Colonic mucosa (tissue), 4 donors: ENCODE data around the gene CPT1C. TPM values are rescaled to one million over a fixed set of nuclear protein-coding genes. Genes with fewer than 3 reads are reported as not detected.

Experiments
- DNase-seq: peaks from one replicate; pipeline ENCODE4 v3.0.0-alpha.2; 2020
- H3K27ac ChIP-seq: fragments of 200-600 bp; one replicate; pipeline ENCODE4 v1.8.0; 2021
- H3K27me3 ChIP-seq: fragments of 200-600 bp; one replicate; pipeline ENCODE4 v1.8.0; 2021
- H3K36me3 ChIP-seq: fragments of 200-600 bp; one replicate; pipeline ENCODE4 v1.8.0; 2021
- H3K4me1 ChIP-seq: fragments of 200-600 bp; one replicate; pipeline ENCODE4 v1.8.0; 2021; ENCODE audit warnings: mild to moderate bottlenecking
- H3K4me3 ChIP-seq: fragments of 200-600 bp; one replicate; pipeline ENCODE4 v1.8.0; 2021
- H3K9ac ChIP-seq, 2 donors: one replicate each; pipeline ENCODE4 v1.7.0; 2013; ENCODE audit warnings: control low read depth in 2 of 2, low read depth in 2 of 2, low read length in 2 of 2
- H3K9me3 ChIP-seq: fragments of 200-600 bp; one replicate; pipeline ENCODE4 v1.8.0; 2021
- intact Hi-C: fragments of 100-400 bp; cut with DNase I; formaldehyde crosslinking; loops from one replicate; pipeline ENCODE4 v1.14.1; 2022
- total RNA-seq, 2 donors: library from RNA; stranded (reverse); fragmentation: NEBNext Ultra II Directional in 1 of 2; extraction: Animal tissue kit (Norgen Biotek cat#: 25700) in 1 of 2; gene quantifications; one replicate each; pipeline ENCODE4 v1.2.1, GENCODE V29; 2021
- TF ChIP-seq, protein P1 (sequence below): fragments of 200-600 bp; IDR thresholded peaks from one replicate; pipeline ENCODE4 v1.8.0; 2022; ENCODE audit warnings: antibody characterized with exemption, mild to moderate bottlenecking
- donor health status: healthy.
- donor health status: DM: no; HTN: no; CAD: no.
- donor health status: DM: no; HTN: no; CAD: no.

CPT1C gene
- total RNA-seq, 2 donors from 2014 or later: 1.2 to 2.0 TPM

DNA sequence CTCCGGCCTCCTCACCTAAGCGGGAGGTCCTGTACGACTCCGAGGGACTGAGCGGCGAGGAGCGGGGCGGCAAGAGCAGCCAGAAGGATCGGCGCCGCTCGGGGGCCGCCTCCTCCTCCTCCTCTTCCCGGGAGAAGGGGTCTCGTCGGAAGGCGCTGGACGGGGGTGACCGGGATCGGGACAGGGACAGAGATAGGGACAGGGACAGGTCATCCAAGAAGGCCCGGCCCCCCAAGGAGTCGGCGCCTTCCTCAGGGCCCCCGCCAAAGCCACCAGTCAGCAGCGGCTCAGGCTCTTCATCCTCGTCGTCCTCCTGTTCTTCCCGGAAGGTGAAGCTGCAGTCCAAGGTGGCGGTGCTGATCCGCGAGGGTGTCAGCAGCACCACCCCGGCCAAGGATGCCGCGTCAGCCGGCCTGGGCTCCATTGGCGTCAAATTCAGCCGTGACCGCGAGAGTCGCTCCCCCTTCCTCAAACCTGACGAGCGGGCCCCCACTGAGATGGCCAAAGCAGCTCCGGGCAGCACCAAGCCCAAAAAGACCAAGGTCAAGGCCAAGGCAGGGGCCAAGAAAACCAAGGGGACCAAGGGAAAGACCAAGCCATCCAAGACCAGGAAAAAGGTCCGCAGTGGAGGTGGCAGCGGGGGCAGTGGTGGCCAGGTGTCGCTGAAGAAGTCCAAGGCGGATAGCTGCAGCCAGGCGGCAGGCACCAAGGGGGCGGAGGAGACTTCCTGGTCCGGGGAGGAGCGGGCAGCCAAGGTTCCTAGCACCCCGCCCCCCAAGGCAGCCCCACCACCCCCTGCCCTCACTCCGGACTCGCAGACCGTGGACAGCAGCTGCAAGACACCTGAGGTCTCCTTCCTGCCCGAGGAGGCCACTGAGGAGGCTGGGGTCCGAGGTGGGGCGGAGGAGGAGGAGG, 38.1 kb upstream of the CPT1C start:
- Histone ChIP-seq H3K27ac (no peak overlapping the region), H3K9me3 (no peaks in the 10 kb centered on the region), H3K4me3 (no peak overlapping the region), H3K27me3 (no peaks in the 10 kb centered on the region), H3K9ac (no peak overlapping the region), H3K36me3 (peaks cover 28% of the 10 kb centered on the region), H3K4me1 (no peaks in the 10 kb centered on the region)
- intact Hi-C loops: no loop called here
- DNase-seq: no peak
- TF ChIP-seq, protein P1, sequence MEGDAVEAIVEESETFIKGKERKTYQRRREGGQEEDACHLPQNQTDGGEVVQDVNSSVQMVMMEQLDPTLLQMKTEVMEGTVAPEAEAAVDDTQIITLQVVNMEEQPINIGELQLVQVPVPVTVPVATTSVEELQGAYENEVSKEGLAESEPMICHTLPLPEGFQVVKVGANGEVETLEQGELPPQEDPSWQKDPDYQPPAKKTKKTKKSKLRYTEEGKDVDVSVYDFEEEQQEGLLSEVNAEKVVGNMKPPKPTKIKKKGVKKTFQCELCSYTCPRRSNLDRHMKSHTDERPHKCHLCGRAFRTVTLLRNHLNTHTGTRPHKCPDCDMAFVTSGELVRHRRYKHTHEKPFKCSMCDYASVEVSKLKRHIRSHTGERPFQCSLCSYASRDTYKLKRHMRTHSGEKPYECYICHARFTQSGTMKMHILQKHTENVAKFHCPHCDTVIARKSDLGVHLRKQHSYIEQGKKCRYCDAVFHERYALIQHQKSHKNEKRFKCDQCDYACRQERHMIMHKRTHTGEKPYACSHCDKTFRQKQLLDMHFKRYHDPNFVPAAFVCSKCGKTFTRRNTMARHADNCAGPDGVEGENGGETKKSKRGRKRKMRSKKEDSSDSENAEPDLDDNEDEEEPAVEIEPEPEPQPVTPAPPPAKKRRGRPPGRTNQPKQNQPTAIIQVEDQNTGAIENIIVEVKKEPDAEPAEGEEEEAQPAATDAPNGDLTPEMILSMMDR: no peak

DNA sequence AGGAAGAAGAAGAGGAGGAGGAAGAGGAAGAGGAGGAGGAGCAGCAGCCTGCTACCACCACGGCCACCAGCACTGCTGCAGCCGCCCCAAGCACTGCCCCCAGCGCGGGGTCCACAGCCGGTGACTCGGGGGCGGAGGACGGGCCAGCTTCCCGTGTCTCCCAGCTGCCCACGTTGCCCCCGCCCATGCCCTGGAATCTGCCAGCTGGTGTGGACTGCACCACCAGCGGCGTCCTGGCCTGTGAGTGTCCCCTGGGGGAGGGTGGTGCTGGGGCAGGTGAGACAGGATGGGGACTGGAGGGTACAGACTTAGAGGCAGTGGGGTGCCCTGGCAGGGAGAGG, 37.5 kb upstream of the CPT1C start:
- no peak overlapping the region for H3K4me3 ChIP-seq
- intact Hi-C loops: no loop called here
- no peak overlapping the region for H3K27ac ChIP-seq
- H3K27me3 ChIP-seq: no peaks in the 10 kb centered on the region
- no peak for DNase-seq
- peaks cover 28% of the 10 kb centered on the region for H3K36me3 ChIP-seq
- TF ChIP-seq, protein P1: no peak
- H3K9me3 ChIP-seq: no peaks in the 10 kb centered on the region
- H3K4me1 ChIP-seq: no peaks in the 10 kb centered on the region
- no peak overlapping the region for H3K9ac ChIP-seq

DNA sequence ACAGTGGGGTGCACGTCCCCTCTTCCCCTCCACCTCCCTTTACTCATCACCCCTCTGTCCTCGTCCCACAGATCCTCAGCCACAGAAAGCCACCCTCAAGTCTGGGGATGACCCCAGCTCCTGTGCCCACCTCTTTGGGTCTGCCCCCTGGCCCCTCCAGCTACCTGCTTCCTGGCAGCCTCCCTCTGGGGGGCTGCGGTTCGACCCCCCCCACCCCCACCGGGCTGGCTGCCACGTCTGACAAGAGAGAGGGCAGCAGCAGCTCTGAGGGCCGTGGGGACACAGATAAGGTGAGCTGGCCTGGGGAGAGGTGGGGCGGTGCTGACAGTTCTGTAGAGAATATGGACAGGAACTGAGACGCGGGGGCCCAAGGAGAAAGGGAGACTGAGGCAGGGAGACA, 36.3 kb upstream of the CPT1C start:
- Histone ChIP-seq H3K36me3 (peaks cover 32% of the 10 kb centered on the region), H3K27me3 (no peaks in the 10 kb centered on the region), H3K4me3 (no peak overlapping the region), H3K9me3 (no peaks in the 10 kb centered on the region), H3K9ac (no peak overlapping the region), H3K4me1 (no peaks in the 10 kb centered on the region), H3K27ac (no peak overlapping the region)
- intact Hi-C loops: no loop called here
- no peak for DNase-seq
- TF ChIP-seq, protein P1: no peak

DNA sequence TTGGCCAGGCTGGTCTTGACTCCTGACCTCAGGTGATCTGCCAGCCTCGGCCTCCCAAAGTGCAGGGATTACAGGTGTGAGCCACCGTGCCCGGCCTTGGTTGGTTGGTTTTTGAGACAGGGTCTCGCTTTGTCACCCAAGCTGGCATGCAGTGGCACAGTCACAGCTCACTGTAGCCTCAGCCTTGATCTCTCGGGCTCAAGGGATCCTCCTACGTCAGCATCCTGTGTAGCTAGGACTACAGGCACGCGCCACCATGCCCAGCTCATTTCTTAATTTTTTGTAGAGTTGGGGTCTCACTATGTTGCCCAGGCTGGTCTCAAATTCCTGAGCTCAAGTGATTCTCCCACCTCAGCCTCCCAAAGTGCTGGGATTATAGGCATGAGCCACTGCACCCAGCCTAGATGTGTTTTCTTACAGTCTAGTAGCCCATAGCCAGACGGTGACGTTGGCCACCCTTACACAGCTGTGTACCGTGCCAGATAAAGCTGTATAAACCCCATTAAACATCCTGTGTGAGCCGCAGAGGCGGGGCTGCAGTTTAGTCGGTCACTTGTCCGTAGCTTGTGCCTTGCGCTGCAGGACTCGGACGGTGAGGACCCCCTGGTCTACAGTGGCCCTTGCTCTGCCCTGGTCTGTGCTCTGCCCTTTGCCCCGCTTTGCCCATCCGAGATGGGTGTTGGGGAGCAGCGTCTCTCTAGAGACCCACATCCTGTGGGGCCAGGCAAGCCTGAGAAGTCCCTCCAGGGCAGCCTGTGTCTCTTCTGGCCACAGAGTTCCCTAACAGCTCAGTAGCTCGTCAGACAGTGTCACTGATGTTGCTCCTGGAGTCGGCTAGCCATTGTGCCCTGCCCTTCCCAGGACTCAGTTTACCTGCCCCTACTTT, 35.1 kb upstream of the CPT1C start:
- Histone ChIP-seq H3K9me3 (no peaks in the 10 kb centered on the region), H3K36me3 (peaks cover 32% of the 10 kb centered on the region), H3K27me3 (no peaks in the 10 kb centered on the region), H3K9ac (no peak overlapping the region), H3K27ac (no peak overlapping the region), H3K4me1 (no peaks in the 10 kb centered on the region), H3K4me3 (no peak overlapping the region)
- intact Hi-C loops: no loop called here
- TF ChIP-seq, protein P1: no peak
- DNase-seq: no peak

DNA sequence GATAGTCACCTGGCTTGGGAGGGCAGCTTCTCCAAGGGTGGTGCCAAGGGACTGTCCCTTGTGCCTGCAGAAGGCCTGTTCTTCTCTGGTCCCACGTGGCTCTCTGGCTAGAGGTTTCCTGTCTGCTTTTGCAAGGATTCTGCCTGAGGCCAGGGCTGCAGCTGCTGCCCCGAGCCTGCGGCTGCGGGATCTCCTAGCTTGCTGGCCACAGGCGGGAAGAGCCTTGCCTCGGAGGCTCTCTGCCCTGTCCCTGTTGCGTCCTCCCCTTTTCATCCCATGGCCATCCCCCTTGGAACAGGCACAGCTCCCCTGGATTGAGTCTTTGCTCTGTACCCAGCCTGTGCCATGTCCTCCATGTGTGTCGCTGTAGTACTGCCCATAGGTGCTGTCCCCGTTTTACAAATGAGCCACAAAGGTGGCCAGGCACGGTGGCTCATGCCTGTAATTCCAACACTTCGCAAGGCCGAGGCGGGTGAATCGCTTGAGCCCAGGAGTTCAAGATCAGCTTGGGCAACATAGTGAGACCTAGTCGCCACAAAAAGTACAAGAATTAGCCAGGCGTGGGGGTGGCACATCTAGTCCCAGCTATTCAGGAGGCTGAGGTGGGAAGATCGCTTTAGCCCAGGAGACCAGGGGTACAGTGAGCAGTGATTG, 34.3 kb upstream of the CPT1C start:
- H3K4me1 ChIP-seq: no peaks in the 10 kb centered on the region
- H3K27me3 ChIP-seq: no peaks in the 10 kb centered on the region
- intact Hi-C loops: no loop called here
- H3K4me3 ChIP-seq: no peak overlapping the region
- TF ChIP-seq, protein P1: no peak
- H3K27ac ChIP-seq: no peak overlapping the region
- DNase-seq: no peak
- peaks cover 32% of the 10 kb centered on the region for H3K36me3 ChIP-seq
- no peak overlapping the region for H3K9ac ChIP-seq
- no peaks in the 10 kb centered on the region for H3K9me3 ChIP-seq
